Immature natural killer cell (primary cell): ENCODE results near the gene CDH11. TPM values are rescaled to one million over a fixed set of nuclear protein-coding genes. Genes with fewer than 3 reads are reported as not detected.

Source experiments
- DNase-seq, 3 donors: peaks; one replicate each; pipeline ENCODE4 v3.0.0; 2022; ENCODE audit warnings: mixed read lengths in 1 of 3
- H3K27ac Mint-ChIP-seq, 6 donors: one replicate each; pipeline ENCODE4 v1.8.0; 2020; ENCODE audit warnings: mixed read lengths in 6 of 6, mild to moderate bottlenecking in 5 of 6, inconsistent platforms in 4 of 6, moderate library complexity in 3 of 6
- H3K27me3 Mint-ChIP-seq, 3 donors: one replicate each; pipeline ENCODE4 v1.8.0; 2020 to 2021; ENCODE audit warnings: low read depth in 3 of 3, mild to moderate bottlenecking in 3 of 3, mixed read lengths in 3 of 3, moderate library complexity in 3 of 3, inconsistent platforms in 1 of 3
- H3K36me3 Mint-ChIP-seq, 3 donors: one replicate each; pipeline ENCODE4 v1.8.0; 2020; ENCODE audit warnings: mixed read lengths in 3 of 3, inconsistent platforms in 2 of 3, mild to moderate bottlenecking in 2 of 3
- H3K4me1 Mint-ChIP-seq, 2 donors: one replicate each; pipeline ENCODE4 v1.8.0; 2020; ENCODE audit warnings: inconsistent platforms in 2 of 2, mild to moderate bottlenecking in 2 of 2, mixed read lengths in 2 of 2, moderate library complexity in 1 of 2
- H3K4me3 Mint-ChIP-seq, 5 donors: one replicate each; pipeline ENCODE4 v1.8.0; 2020; ENCODE audit warnings: mild to moderate bottlenecking in 5 of 5, mixed read lengths in 5 of 5, inconsistent platforms in 3 of 5, moderate library complexity in 3 of 5
- H3K9me3 Mint-ChIP-seq, 6 donors: one replicate each; pipeline ENCODE4 v1.8.0; 2020; ENCODE audit warnings: mild to moderate bottlenecking in 6 of 6, mixed read lengths in 6 of 6, inconsistent platforms in 4 of 6, moderate library complexity in 3 of 6
- polyA plus RNA-seq, 3 donors: library from polyadenylated mRNA; unstranded; fragments of 300-500 nt; fragmentation: Illumina TruSeq; gene quantifications; one replicate each; pipeline ENCODE4 v1.2.3, GENCODE V29; 2021

The CDH11 gene
- polyA plus RNA-seq, 3 donors from 2014 or later = not detected

- Mint-ChIP-seq H3K4me1 (no peaks in the 10 kb centered on the region), H3K36me3 (no peaks in the 10 kb centered on the region), H3K27ac (no peak overlapping the region), H3K4me3 (no peak overlapping the region), H3K9me3 (peaks cover 0 to 42% (median 7%) of the 10 kb centered on the region in 6 donors), H3K27me3 (peaks cover 0 to 2% (median 0%) of the 10 kb centered on the region in 3 donors)
- DNase-seq = no peak
These were observed 202.7 kb downstream of the CDH11 start for GRCh38 chr16:64919141-64919540.

DNA sequence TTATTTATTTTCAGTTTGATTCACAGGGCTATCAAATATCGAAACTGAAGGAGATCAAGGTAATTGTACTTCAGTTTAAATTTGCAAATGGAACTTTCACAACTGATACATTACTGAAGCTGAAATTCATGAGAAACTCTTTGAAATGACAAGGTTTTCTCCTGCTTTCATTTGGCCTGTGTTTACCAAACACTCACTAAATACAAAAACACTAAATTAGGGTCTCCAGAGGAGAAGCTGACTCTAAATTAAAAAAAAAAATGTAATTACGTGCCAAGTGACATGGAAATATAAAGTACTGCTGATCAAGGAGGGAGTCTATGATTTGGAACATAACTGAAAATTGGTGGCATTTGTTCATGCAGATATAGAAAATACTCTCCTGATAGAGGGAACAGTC is 205.8 kb downstream of the CDH11 start:
- Mint-ChIP-seq H3K4me3 (no peak overlapping the region), H3K36me3 (no peaks in the 10 kb centered on the region), H3K27me3 (peaks cover 0 to 2% (median 0%) of the 10 kb centered on the region in 3 donors), H3K4me1 (no peaks in the 10 kb centered on the region), H3K9me3 (peaks cover 0 to 24% (median 5%) of the 10 kb centered on the region in 6 donors), H3K27ac (no peak overlapping the region)
- no peak for DNase-seq

DNA sequence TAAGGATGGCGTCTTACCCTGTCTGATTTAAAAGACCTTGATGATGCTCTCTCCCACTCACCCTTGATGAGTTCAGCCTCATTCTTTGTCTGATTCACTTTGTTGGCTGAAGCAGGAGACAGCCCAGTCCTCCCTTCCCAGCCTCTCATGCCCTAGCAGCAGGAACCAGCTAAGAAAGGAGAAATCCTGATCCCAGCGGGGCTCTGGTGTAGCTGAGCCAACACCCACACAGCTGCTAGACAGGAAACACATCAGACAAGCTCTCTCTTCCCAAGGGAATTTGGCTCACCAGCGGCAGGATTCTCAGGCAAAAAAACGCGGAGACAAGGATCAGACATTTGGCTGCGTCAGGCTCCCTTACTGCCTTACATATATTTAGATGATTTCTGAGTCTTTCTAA is 211.5 kb downstream of the CDH11 start:
- Mint-ChIP-seq H3K27me3 (peaks cover 0 to 2% (median 0%) of the 10 kb centered on the region in 3 donors), H3K27ac (no peak overlapping the region), H3K36me3 (peaks cover 0 to 5% (median 0%) of the 10 kb centered on the region in 3 donors), H3K9me3 (peaks cover 2 to 16% (median 6%) of the 10 kb centered on the region in 6 donors), H3K4me3 (no peak overlapping the region), H3K4me1 (no peaks in the 10 kb centered on the region)
- no peak for DNase-seq

GRCh38 chr16:64907844-64908243 is 214.0 kb downstream of the CDH11 start:
- Mint-ChIP-seq H3K27me3 (peaks cover 0 to 2% (median 0%) of the 10 kb centered on the region in 3 donors), H3K4me1 (no peaks in the 10 kb centered on the region), H3K9me3 (peaks cover 2 to 23% (median 7%) of the 10 kb centered on the region in 6 donors), H3K36me3 (peaks cover 0 to 5% (median 0%) of the 10 kb centered on the region in 3 donors), H3K4me3 (no peak overlapping the region), H3K27ac (peak overlapping the region in 1 of 6 donors; percentile 29)
- no peak for DNase-seq

DNA sequence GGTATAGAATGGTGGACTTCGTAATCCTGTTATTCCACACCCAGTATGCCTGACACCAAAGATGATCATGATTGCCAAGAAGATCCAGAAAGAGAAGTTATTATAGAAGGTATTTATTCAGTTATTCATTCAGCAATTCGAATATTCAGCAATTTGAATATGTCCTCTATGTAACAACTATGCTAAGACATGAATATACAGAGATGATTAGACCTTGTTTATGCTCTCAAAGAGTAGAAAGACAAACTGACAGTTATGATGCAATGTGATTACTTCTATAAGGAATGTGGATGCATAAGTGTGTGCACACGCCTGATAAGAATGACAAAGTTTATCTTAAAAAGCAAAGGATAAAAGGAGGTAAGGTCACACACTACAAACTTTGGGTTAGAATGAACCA is 218.1 kb downstream of the CDH11 start:
- peaks cover 0 to 5% (median 0%) of the 10 kb centered on the region in 3 donors for H3K36me3 Mint-ChIP-seq
- peaks cover 0 to 2% (median 0%) of the 10 kb centered on the region in 3 donors for H3K27me3 Mint-ChIP-seq
- H3K9me3 Mint-ChIP-seq = peaks cover 2 to 27% (median 10%) of the 10 kb centered on the region in 6 donors
- H3K4me1 Mint-ChIP-seq = no peaks in the 10 kb centered on the region
- no peak overlapping the region for H3K4me3 Mint-ChIP-seq
- no peak for DNase-seq
- H3K27ac Mint-ChIP-seq = no peak overlapping the region

GRCh38 chr16:64900517-64900916 is 221.3 kb downstream of the CDH11 start:
- no peak overlapping the region for H3K4me3 Mint-ChIP-seq
- no peak for DNase-seq
- no peaks in the 10 kb centered on the region for H3K27me3 Mint-ChIP-seq
- no peaks in the 10 kb centered on the region for H3K4me1 Mint-ChIP-seq
- peaks cover 2 to 22% (median 7%) of the 10 kb centered on the region in 6 donors for H3K9me3 Mint-ChIP-seq
- H3K27ac Mint-ChIP-seq = no peak overlapping the region
- H3K36me3 Mint-ChIP-seq = no peaks in the 10 kb centered on the region

- Mint-ChIP-seq H3K27ac (no peak overlapping the region), H3K4me3 (no peak overlapping the region), H3K27me3 (no peaks in the 10 kb centered on the region), H3K36me3 (no peaks in the 10 kb centered on the region), H3K4me1 (no peaks in the 10 kb centered on the region), H3K9me3 (peaks cover 2 to 24% (median 7%) of the 10 kb centered on the region in 6 donors)
- no peak for DNase-seq
These were observed 221.8 kb downstream of the CDH11 start for GRCh38 chr16:64900019-64900418.

- Mint-ChIP-seq H3K27me3 (no peaks in the 10 kb centered on the region), H3K9me3 (peaks cover 8 to 28% (median 11%) of the 10 kb centered on the region in 6 donors), H3K4me1 (no peaks in the 10 kb centered on the region), H3K27ac (no peak overlapping the region), H3K4me3 (no peak overlapping the region), H3K36me3 (peaks cover 0 to 3% (median 0%) of the 10 kb centered on the region in 3 donors)
- DNase-seq = no peak
These were observed 223.7 kb downstream of the CDH11 start for GRCh38 chr16:64898159-64898558.
